HEK293T (cell line): ENCODE data around the gene EIF4EBP2.

Experiments used
- FOXK2 ChIP-seq: fragments of 450-650 bp; IDR thresholded peaks from 2 replicates; pipeline ENCODE4 v1.6.1; 2016; ENCODE audit warnings: mild to moderate bottlenecking
- HDGF ChIP-seq: fragments of 450-650 bp; IDR thresholded peaks from 2 replicates; pipeline ENCODE4 v1.6.1; 2017; ENCODE audit warnings: antibody characterized with exemption, borderline replicate concordance
- ZNF384 ChIP-seq: fragments of 450-650 bp; IDR thresholded peaks from 2 replicates; pipeline ENCODE4 v1.6.1; 2016

- TF ChIP-seq FOXK2 (no peak), HDGF (no peak), ZNF384 (no peak)
Measured at GRCh38 chr10:70424320-70424719, 20.4 kb downstream of the EIF4EBP2 start.
